Panc1 (cell line): ENCODE measurements around the gene DNER. TPM values are rescaled to one million over a fixed set of nuclear protein-coding genes. Genes with fewer than 3 reads are reported as not detected.

ENCODE experiments used
- ATAC-seq: fragments of 200-7000 bp; cut with Tn5 transposase; 2 replicates; pipeline ENCODE4 v1.9.1; 2020; ENCODE audit warnings: mild to moderate bottlenecking, moderate library complexity
- BruUV-seq: library from RNA; stranded (reverse); fragments of 400-500 nt; replicated peaks from 2 replicates; lab custom pipeline; 2021; lab: Mats Ljungman, UMichigan
- CTCF ChIA-PET: fragments of 300-600 bp; sonication (Branson Sonifier 250); formaldehyde crosslinking; loops from one replicate; lab custom pipeline; 2022; ENCODE audit warnings: antibody characterized with exemption; lab: Charles Lee
- POLR2A ChIA-PET: fragments of 300-600 bp; sonication (Branson Sonifier 250); formaldehyde crosslinking; loops from one replicate; lab custom pipeline; 2022; ENCODE audit warnings: antibody characterized with exemption; lab: Charles Lee
- DNase-seq: peaks from one replicate; pipeline ENCODE4 v3.0.0-alpha.2; 2010; ENCODE audit warnings: low read depth, low spot score
- H3K27ac ChIP-seq: 2 replicates; pipeline ENCODE4 v1.5.1; 2011; ENCODE audit warnings: mild to moderate bottlenecking, low read length, inconsistent platforms
- H3K27me3 ChIP-seq: fragments of 200-500 bp; sonication (Bioruptor generic); 2 replicates; pipeline ENCODE4 v1.6.0; 2014; ENCODE audit warnings: low read length, inconsistent platforms; ENCODE audit not compliant: control insufficient read depth, insufficient read depth
- H3K36me3 ChIP-seq: fragments of 200-500 bp; sonication (Bioruptor generic); 2 replicates; pipeline ENCODE4 v1.5.1; 2014; ENCODE audit warnings: inconsistent platforms, mild to moderate bottlenecking, low read length, moderate library complexity; ENCODE audit not compliant: control insufficient read depth, insufficient read depth
- H3K4me1 ChIP-seq: 2 replicates; pipeline ENCODE4 v1.5.1; 2011; ENCODE audit warnings: inconsistent platforms, mild to moderate bottlenecking, low read length, moderate library complexity; ENCODE audit not compliant: control insufficient read depth, insufficient read depth
- H3K4me3 ChIP-seq, 2 experiments: 2 replicates each; pipeline ENCODE4 v1.5.1; 2011 to 2012; ENCODE audit warnings: low read depth in 2 of 2, low read length in 2 of 2, mild to moderate bottlenecking in 2 of 2, inconsistent platforms in 1 of 2, moderate library complexity in 1 of 2
- H3K9me3 ChIP-seq: fragments of 200-500 bp; sonication (Bioruptor generic); 2 replicates; pipeline ENCODE4 v1.5.1; 2014; ENCODE audit warnings: low read depth, mild to moderate bottlenecking, inconsistent platforms, low read length, moderate library complexity; ENCODE audit not compliant: control insufficient read depth, insufficient read depth
- CTCF ChIP-seq: fragments of 450-650 bp; IDR thresholded peaks from 2 replicates; pipeline ENCODE4 v1.5.1; 2017; ENCODE audit warnings: mild to moderate bottlenecking
- POLR2AphosphoS5 ChIP-seq: IDR thresholded peaks from 2 replicates; pipeline ENCODE4 v1.6.1; 2012; ENCODE audit warnings: mild to moderate bottlenecking, low read depth, low read length, moderate library complexity
- REST ChIP-seq, 2 experiments: IDR thresholded peaks; 2 replicates each; pipeline ENCODE4 v1.6.1; 2011 to 2012; ENCODE audit warnings: low read depth in 2 of 2, control low read depth in 1 of 2, low read length in 1 of 2, mild to moderate bottlenecking in 1 of 2, moderate library complexity in 1 of 2; ENCODE audit not compliant: insufficient read depth in 1 of 2
- SIN3A ChIP-seq: IDR thresholded peaks from 2 replicates; pipeline ENCODE4 v1.6.1; 2012; ENCODE audit warnings: low read depth, mild to moderate bottlenecking, low read length, moderate library complexity, borderline replicate concordance; ENCODE audit not compliant: insufficient read depth
- TCF7L2 ChIP-seq: IDR thresholded peaks from 2 replicates; pipeline ENCODE4 v1.6.1; 2011; ENCODE audit warnings: mild to moderate bottlenecking, low read depth, low read length, inconsistent platforms
- in situ Hi-C: cut with HindIII; loops from 2 replicates; pipeline ENCODE4 v1.10.0; 2016; ENCODE audit warnings: low sequenced_read_pairs, low pct_unique_long_range_greater_than_20kb
- intact Hi-C: fragments of 100-400 bp; cut with micrococcal nuclease; formaldehyde crosslinking; loops from one replicate; pipeline ENCODE4 v1.10.0; 2022; ENCODE audit not compliant: unreplicated experiment
- total RNA-seq: library from RNA; stranded (reverse); gene quantifications from one replicate; pipeline ENCODE4 v1.2.1, GENCODE V29; 2021; ENCODE audit not compliant: unreplicated experiment

Gene DNER
- total RNA-seq, 1 experiment from 2014 or later: 0.31 TPM

GRCh38 chr2:229728370-229728769, 14.0 kb upstream of the DNER start:
- POLR2A ChIA-PET: no interaction called here
- H3K4me1 ChIP-seq: no peaks in the 10 kb centered on the region
- H3K36me3 ChIP-seq: no peaks in the 10 kb centered on the region
- H3K27ac ChIP-seq: no peak overlapping the region
- H3K9me3 ChIP-seq: no peaks in the 10 kb centered on the region
- ATAC-seq (no peak), DNase-seq (no peak)
- no peaks in the 10 kb centered on the region for H3K27me3 ChIP-seq
- CTCF ChIA-PET: no interaction called here
- BruUV-seq: no TSS peak
- no peak overlapping the region for H3K4me3 ChIP-seq
- TF ChIP-seq SIN3A (no peak), CTCF (no peak), POLR2AphosphoS5 (no peak), REST (IDR thresholded peaks at IDR 0.05; ENCODE audit: insufficient read depth in 1 of 2, low read depth in 2 of 2, low read length in 1 of 2) (no peak), TCF7L2 (no peak)
- intact Hi-C loops: no loop called here
- in situ Hi-C loops: no loop called here

- TF ChIP-seq TCF7L2 (no peak), CTCF (no peak), SIN3A (no peak), REST (IDR thresholded peaks at IDR 0.05; ENCODE audit: insufficient read depth in 1 of 2, low read depth in 2 of 2, low read length in 1 of 2) (no peak), POLR2AphosphoS5 (no peak)
- no peaks in the 10 kb centered on the region for H3K4me1 ChIP-seq
- no peak overlapping the region for H3K4me3 ChIP-seq
- ATAC-seq: no peak
- no peaks in the 10 kb centered on the region for H3K36me3 ChIP-seq
- BruUV-seq: no TSS peak
- no peak for DNase-seq
- peaks cover 3% of the 10 kb centered on the region; the same call in 1 of the 2 replicates for H3K27me3 ChIP-seq
- intact Hi-C loops: no loop called here
- no peaks in the 10 kb centered on the region for H3K9me3 ChIP-seq
- in situ Hi-C loops: no loop called here
- ChIA-PET CTCF (no interaction called here), POLR2A (no interaction called here)
- no peak overlapping the region for H3K27ac ChIP-seq
Observed at GRCh38 chr2:229726643-229727042, 12.3 kb upstream of the DNER start.
